ENCODE results near the gene DNER. TPM values are rescaled to one million over a fixed set of nuclear protein-coding genes. Genes with fewer than 3 reads are reported as not detected.
"Not testable (repeated sequence)": the region's sequence is repeated elsewhere in the genome, so short reads cannot be mapped to it uniquely, and the experiment has no call there.

DNER gene
- polyA plus RNA-seq, 10 donors, result 1.4 to 5.1 (median 3.0) TPM

DNA sequence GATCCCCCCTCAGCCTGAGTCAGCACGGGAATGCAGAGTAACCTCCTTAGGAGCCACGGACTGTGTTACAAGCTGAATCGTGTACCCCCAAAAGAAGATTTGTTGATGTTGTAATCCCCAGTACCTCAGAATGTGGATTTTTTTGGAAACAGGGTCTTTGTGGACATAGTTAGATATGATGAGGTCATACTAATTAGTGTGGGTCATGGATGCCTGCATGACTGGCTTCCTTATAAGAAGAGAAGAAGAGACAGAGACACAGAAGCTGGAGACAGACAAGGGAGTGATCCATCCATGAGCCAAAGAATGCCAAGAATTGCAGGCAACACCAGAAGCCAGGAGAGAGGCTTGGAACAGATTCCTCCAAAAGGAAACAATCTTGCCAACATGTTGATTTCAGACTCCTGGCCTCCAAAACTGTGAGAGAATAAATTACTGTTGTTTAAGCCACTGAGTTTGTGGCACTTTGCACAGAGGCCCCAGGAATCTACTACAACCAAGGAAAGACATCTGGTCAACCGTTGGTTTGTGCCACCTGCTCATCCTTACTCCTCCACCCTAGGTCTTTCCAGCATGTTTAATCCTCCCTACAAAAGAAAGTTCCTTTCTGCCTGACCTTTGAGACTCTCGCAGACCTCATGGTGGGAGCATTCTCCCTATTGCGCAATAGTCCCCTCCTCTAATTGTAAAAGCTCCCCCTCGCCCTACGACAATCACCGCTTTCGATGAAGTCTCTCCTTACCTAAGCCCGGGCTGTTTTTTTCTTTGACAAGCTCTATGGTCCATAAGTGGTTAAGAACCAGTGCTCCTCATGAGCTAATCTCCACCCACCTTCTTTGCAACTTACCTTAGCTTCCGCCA lies 91.6 kb downstream of the DNER start:
- no peak for DNase-seq

- no peak for DNase-seq
Measured at GRCh38 chr2:229620759-229621158, 93.6 kb downstream of the DNER start.

DNA sequence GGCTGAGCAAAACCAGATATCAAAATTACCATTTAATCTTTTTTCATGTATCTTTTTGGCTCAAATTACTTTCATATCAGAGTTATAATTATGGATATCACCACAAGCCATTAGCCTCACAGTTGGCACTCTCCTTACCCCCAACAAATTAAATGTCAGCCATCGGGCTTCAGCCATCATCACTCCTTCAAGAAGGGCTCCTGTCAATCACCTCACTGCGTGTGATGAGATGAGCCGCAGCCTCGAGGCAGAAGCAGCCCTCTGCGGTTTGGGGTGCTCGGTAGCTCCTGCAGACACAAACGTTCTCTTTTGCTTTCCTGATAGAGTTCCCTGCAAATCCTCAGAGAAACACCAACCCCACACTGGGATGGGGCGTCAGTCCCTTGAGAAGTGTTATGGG lies 94.1 kb downstream of the DNER start:
- DNase-seq, result no peak

DNA sequence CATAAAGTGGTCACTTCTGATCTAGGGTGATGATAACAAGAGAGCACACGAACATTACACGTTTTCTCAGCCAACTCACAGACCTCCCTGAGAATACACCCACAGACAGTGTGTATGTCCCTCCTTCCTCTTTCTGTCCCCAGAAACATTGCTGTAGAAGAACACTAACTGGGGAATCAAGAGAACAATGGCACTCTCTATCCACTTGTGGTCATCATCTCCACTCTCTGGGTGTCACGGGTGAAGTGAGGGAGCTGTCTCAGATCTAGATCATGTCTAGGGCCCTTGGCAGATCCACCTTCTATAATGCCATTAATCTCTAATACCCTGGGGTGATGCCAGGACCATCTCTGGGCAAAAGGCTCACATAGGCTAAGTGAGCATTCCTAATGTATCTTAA lies 97.9 kb downstream of the DNER start:
- DNase-seq, result no peak

GRCh38 chr2:229614021-229614420 lies 100.3 kb downstream of the DNER start:
- not testable (repeated sequence) for DNase-seq

- DNase-seq, result no peak
Measured at GRCh38 chr2:229612384-229612971, 101.9 kb downstream of the DNER start.

GRCh38 chr2:229611360-229611759 lies 103.0 kb downstream of the DNER start:
- DNase-seq, result no peak

DNA sequence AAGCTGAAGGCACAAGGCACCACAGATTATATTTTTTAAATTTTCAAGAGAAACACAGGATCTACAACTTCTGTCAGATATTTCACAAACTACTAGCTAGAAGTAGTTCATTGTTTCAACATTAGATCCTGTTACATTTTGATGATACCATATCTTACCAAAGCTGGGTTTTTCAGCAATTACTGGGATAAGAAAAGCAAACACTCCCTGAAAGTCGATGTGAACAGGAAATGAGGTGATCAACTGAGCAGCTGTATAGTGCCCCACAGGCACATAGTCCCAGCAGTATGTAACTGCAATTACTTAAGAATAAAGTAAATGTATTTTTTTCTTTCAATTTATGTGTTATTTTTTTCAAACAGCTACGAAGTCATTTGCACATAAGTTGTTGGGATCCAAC lies 103.5 kb downstream of the DNER start:
- no peak for DNase-seq

DNA sequence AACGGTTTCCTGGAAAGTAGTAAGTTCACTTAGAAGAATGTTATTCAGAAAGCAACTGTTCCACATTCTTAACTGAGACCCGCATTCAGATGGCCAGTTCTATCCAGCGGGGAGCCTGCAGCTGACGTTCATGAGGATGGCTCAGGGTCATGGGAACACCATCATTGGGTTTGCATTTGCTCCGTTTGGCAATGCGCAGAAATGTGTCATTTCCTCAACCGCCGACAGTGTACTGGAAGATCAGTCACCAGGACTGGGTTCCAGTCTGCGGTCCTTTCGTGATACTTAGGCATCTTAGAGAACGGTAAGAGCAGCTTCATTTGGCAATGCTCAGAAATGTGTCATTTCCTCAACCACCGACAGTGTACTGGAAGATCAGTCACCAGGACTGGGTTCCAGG lies 104.0 kb downstream of the DNER start:
- DNase-seq, result no peak

DNA sequence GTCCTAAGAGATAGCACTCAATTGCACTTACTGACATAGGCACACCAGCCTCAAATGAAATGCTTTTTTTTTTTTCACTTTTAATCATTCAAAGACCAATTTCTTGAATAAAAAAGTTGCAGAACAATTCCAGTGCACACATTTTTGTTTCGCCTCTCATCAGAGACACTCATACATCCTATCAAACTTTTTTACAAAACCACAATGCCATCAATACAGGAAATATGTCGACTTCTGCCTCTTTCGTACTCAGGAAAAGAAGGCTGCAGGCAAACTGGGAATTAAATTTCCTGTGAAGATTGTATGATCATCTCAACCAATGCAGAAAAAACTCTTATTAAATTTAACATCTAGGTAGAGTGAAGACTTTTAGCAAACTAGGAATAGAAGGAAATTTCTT lies 112.4 kb downstream of the DNER start:
- DNase-seq, result no peak

- no peak for DNase-seq
Measured at GRCh38 chr2:229601396-229601795, 113.0 kb downstream of the DNER start.

DNA sequence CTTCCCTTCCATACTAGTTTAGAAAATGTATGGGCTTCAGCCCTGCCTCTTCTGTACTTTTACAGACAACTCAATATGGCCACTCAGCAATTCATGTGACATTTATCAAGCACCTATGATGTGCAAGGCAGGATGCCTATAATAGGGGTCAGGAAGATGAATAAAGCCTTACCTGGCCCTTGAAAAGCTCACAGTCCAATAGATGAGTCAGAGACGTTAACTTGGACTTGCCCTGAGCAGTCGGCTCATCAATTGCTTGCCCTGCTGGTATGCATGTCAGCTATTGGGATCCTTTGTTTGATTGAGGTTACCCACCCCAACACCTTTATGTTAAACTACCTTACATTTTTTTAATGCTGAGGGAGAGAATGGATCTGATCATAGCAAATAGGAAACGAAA lies 116.1 kb downstream of the DNER start:
- no peak for DNase-seq

- no peak for DNase-seq
Measured at GRCh38 chr2:229596796-229597195, 117.6 kb downstream of the DNER start.

DNA sequence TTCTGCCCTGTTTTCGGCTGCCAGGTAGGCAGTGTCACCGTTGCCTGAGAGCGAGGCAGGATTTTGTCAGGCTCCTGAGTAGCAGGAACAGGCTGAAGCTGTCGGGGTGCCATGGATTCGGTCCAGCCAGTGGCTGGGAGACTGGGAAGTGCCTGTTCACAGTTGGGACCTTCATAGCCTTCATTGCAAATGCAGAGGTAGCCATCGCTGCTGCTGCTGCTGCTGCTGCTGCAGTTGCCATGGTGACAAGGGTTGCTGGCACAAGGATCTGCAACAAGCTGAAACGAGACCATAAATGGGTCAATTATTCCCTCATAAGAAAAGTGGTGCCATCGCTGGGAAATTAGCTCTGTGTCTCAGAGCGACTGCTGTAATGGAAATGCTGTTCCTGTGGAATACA lies 122.7 kb downstream of the DNER start:
- no peak for DNase-seq

DNA sequence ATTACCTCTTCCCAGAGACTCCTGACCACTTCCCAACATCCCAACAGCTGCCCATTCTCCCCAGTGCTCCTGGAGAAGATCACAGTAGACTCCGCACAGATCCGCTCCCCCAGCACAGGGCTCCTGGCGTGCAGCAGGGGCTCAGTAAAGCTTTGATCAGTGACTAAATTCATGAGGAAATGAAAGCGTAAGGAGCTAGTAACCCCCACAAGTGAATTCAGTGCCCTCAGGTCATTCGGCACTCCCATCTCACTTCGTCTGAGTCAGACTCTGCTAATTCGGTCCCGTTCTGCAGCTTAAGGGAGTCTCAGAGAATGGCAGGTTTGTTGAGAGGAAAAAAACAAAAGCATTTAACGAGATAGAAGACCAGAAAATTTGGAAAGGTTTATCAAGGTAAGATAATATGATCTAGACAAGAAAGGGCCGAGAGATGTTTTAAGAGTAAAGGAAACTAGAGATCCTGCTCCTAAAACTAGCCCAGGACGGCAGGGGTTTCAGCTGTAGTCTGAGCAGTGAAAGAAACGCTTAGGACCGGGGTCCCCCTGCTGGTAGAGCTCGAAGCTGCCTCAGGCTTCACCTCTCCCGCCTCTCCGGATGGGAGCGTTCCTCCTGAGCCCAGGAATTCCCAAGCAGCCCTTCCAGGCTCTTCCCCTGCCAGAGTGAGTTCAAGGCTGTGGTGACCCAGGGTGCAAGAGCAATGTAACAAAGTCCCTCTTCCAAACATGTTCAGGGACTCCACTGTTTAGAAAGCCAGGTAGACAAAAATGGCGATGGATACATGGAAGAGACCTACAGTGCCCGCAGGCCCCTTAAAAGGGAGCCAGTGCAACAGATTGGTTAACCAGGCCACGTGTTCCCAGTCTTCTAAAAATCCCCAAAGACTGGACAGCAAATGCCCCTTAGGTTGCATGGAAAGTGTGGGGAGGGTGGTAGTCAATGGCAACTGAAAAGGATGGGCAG lies 127.3 kb downstream of the DNER start:
- peak; percentile 70 to 91 (median 85) for DNase-seq

DNA sequence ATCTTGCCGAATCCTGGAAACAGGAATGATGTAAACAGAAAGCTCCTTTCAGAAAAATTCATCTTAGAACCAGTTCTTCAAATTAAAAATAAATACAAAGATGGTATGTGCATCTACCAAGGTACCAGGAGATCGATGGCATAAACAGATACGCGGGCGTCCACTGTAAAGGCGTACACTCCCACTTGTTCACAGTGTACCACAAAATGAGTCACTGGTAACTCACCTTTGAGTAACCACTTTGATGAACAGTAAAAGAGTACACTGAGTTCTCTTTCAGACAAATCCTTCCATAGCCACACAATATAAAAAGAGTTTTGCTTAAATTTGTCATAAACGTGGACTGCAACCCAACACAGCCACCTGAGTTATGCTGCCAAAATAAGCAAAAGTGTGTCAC lies 128.3 kb downstream of the DNER start:
- no peak for DNase-seq

DNA sequence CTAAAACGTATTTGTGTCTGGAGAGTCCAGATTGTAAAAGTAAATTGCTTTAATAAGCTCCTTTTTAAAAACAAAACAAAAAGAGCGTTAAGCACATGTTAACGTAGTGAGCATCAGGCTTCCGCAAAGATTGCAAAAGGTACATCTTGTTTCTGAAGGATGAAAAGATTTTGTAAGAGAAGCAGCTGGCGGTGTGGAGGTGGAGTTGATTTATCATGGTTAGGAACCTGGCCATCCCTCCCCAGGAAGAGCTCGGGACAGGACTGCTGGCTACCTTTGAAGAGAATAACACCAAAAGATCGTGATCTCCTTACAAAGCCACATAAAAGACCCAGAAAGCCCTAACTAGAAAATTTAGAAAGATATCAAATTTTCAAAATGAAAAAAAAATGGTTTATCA lies 132.2 kb downstream of the DNER start:
- no peak for DNase-seq

DNA sequence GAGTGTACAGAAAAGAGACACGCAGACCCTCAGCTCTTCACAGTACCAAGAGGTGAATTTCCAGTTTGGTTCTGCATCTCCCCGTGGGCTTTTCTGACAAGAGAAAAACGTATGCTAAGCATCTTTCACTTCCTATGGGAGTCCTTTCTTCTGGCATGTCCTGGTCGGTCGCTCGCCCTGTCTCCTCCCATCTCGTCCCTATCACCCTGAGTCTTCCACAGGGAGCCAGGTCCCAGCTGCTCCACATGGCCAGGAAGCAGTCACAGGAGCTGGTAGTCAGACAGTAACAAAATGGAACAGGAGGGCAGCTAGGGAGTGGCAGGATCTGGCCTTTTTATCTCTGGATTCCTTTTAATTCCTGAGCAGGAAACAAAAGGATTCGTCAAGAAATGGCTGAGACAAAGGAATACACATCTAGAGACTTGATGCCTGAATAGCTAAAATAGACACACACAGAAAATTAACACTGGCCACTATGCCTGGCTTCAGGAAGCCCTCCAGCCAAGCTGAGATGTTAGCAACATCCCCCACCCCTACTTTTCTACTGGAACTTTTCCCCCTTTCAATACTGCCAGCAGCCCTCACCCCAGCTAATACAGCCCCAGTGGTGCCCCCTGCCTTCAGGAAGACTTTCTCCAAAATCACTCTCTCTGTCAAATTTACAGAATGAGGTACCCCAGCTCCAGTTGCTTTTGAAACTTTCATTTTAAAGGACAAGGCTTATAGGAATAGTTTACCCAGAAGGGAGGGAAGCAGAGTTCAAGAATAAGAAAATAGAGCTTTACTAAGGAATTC lies 136.1 kb downstream of the DNER start:
- peak in 1 of 3 donors; percentile 8 for DNase-seq

DNA sequence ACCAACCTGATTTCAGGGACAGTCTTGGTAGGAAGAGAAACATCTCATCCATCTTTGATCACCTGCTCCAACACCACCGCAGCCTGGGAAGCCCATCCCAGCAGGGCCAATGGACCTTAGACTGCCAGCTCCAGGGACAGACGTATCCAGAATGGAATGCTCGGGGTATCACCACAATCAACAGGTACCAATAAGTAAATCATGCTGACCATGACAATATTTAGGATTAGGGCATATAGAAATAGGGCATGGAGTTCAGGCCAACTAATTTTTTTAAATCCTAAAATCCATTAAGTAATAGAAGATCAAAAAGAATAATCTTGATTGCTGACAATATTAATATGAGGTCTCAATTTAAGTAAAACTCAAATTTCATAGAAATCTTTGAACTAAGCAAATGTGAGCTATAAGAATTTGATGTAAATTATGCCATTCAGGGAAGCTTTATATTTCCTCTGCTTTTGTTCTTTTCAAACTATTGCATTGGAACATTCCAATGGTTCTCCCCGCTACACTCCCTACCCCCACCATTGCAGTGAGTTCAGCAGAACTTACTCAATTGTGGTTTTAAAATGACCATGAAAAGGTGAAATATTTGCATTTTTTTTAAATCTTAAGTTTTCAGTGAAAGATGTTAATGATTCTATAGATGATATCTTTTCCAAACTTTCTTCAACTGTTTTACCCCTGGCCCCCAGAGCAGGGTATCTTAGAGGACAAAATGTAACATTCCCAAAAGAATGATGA lies 138.6 kb downstream of the DNER start:
- DNase-seq, result no peak

GRCh38 chr2:229572507-229573271 lies 141.7 kb downstream of the DNER start:
- DNase-seq, result peak; percentile 49 to 72 (median 54)
